ENCODE results near the gene RANBP1.

Gene RANBP1

DNA sequence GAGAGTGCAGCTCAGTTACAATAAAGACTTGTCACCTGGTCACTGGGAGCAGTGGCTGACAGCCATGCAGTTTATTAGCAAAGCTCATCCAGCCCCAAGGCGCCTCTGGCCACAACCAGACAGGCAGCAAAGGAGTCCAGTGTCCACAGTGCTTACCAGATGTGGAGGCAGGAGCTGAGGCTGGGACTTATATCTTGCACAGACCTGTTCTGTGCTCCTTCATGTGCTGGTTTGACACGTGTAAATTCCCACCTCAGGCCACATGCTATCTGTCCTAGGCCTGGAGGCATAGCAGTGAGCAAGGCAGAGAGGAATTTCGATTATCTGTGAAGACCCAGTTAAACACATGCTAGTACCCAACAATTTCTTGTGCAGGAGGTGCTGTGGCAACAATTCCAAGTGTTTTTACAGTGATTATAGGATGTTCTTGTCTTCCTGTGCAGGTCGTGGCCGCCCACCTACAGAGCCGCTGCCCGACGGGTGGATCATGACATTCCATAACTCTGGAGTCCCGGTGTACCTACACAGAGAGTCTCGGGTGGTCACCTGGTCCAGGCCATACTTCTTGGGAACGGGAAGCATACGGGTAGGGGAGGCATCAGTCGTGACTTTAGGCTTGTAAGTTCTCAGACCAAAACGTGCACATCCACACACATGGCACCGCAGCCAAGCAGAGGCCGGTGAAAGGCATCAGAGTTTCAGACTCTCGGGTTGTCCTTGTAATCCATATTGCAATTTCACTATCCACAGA is 26.5 kb upstream of the RANBP1 start:
- DNase-seq: no peak

GRCh38 chr22:20089977-20090729 is 25.8 kb upstream of the RANBP1 start:
- no peak for DNase-seq

- no peak for DNase-seq
These were observed 25.1 kb upstream of the RANBP1 start for GRCh38 chr22:20090730-20091240.

GRCh38 chr22:20091690-20092476 is 24.0 kb upstream of the RANBP1 start:
- no peak for DNase-seq

DNA sequence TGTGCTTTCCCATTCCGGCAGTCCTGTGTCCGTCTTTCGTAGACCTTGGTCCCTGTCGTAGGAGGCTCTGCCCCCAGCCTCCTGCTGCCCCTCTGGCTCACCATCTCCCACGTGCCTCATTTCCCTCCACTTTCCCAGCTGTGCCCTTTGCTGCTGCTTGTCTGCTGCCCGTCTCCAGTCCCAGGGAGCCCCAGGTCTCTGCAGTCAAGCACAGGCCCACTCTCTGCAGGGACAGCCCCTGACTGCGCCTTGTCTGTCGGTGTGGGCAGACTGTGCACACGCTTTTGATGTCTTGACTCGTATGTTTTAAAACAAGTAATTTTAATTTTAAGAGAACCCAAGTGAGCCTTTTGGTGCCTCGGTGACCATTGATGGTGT is 23.4 kb upstream of the RANBP1 start:
- no peak for DNase-seq

DNA sequence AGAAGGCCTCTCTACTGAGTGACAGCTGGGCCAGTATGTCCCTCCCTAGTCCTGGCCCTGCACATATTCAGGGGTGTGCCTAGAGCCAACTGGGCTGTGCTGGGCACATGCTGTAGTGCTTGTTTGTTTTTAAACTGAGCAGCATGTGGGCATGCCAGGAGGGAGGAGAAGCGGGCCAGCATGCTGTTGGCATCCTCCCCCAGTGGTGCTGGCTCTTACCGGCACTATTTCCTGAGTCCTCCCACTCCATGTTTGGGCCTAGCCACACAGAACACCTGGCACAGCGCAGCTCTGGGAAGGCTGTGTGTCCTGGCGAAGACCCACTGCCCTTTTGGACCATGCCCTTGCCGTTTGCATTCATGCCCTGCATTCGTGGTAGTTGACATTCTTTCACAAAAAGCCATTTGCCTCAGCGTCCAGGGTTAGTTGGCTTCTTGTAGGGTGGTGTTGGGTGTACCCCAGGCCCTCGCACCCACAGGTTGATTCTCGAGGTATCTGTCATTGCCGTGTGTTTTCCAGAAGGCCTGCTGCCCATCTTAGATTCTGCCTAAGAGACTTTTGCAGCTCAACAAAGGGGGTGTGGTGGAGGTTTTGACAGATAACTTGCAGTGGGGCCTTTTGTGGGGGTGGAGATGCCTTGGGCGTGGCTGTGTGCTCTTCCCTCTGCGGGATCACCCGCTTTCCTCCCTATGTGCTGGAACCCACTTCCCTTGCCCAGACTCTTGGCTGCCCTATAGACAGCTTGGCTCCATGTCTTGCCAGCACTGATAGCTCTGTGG is 22.3 kb upstream of the RANBP1 start:
- no peak for DNase-seq

GRCh38 chr22:20094197-20094807 is 21.6 kb upstream of the RANBP1 start:
- DNase-seq: no peak

GRCh38 chr22:20095521-20095920 is 20.4 kb upstream of the RANBP1 start:
- DNase-seq: no peak

GRCh38 chr22:20096574-20097420 is 19.1 kb upstream of the RANBP1 start:
- no peak for DNase-seq

DNA sequence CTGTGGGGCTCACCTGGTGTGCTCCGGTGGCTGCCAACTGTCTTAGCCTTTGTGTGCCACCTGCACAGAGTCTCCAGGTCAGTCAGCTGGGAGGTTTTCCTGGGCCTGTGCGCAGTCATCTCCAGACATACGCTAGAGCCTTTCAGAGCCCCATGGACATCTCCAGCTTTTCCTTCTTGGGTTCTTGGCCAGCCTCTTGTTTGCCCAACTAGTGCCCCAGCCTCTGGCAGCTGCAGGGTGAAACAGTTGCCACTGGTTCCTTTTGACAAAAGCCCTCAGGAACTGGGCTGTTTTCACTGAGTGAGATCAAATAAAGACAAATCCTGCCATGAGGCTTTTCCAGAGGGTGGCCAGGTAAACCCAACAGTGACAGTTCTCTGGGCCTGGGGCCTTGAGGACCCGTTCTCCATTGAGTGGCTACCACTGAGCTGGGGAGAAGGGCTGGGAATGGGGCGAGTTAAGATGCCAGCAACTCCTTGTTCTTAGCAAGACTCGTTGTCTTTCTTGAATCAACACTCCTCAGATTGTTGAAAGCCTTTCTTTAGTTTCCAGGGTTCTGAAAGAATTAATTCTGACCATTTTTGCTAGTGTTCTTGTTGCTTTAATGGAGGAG is 16.7 kb upstream of the RANBP1 start:
- no peak for DNase-seq

DNA sequence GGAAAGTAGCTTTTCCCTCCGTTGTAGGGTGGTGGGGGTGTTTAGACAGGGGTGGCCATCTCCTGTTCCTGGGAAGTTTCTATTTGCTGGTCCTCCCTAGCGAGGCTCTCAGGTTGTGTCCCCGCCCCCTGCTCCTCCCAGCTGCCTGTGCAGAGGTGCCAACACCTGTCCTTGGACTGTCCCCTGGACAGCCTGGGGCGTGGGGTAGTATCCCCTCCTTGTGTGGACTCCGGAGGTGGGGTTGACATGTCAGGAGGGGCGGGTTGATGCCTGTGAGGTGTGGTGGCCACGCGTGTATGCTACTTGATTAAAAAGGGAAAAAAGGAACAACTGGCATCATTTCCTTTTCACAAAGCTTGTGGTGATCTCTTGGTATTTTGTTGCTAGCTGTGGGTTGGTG is 14.3 kb upstream of the RANBP1 start:
- DNase-seq: no peak

GRCh38 chr22:20102203-20102780 is 13.6 kb upstream of the RANBP1 start:
- DNase-seq: no peak

- DNase-seq: no peak
These were observed 10.3 kb upstream of the RANBP1 start for GRCh38 chr22:20105456-20106204.

DNA sequence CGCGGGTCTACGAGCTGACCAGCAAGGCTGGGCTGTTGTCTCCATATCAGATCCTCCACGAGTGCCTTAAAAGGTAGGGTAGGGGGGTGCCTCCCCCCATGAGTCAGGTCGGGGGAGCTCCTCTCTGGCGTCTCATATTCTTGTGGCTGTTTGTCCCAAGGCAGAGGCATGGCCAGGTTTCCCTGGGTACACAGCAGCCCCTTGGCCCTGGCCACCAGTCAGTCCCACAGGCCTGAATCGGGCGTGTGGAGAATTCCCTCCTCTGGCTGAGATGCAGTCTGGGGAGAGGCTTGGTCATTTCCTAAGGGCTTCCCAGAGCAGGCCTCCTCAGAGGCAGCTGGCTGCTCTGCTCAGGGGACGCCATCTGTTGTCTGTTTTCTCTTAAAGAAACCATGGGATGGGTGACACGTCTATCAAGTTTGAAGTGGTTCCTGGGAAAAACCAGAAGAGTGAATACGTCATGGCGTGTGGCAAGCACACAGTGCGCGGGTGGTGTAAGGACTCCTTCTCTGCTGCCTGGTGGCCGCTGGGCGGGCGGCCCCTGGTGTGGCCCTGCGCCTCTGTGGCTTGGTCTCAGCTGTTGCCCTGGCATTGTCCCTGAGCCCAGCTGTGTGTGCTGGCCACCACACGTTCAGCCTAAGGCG is 9.6 kb upstream of the RANBP1 start:
- DNase-seq: no peak

DNA sequence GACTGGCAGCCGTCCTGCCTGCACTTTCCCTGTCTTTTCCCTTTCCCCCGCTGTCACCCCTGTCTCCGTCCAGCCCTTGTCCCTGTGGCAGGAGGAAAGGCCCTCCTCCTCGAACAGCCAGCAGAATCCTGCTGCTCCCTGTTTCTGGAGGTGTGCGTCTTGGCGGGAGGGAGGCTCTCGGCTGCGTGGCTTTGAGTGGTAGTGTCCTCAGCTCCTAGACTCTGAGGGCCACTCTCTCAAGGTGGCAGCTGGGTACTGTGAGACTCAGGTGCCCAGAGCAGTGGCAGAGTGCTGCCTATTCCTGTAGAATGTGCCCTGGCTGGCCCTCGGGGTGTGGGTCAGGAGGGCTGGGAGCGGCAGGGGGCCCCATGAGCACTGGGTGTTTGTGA is 9.1 kb upstream of the RANBP1 start:
- no peak for DNase-seq

DNA sequence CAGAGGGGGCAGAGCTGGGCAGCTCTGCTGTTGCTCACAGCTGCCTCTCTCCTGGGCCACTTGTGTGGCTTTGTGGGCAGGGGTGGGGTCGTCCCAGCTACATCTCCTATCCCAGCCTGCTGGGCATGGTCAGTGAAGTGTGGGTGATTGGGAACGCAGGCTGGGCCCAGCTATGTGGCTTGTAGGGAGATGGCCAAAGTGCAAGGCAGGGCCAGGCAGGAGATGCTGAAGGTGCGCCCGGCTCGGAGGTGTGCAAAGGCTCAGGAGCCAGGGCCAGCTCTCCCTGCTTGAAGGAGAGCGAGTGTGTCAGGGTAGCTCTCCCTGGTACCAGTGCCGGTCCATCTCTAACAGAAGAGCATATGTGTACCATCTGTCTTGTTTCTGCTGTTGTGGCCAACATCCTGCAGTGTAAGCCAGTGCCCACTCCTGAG is 8.4 kb upstream of the RANBP1 start:
- DNase-seq: no peak

DNA sequence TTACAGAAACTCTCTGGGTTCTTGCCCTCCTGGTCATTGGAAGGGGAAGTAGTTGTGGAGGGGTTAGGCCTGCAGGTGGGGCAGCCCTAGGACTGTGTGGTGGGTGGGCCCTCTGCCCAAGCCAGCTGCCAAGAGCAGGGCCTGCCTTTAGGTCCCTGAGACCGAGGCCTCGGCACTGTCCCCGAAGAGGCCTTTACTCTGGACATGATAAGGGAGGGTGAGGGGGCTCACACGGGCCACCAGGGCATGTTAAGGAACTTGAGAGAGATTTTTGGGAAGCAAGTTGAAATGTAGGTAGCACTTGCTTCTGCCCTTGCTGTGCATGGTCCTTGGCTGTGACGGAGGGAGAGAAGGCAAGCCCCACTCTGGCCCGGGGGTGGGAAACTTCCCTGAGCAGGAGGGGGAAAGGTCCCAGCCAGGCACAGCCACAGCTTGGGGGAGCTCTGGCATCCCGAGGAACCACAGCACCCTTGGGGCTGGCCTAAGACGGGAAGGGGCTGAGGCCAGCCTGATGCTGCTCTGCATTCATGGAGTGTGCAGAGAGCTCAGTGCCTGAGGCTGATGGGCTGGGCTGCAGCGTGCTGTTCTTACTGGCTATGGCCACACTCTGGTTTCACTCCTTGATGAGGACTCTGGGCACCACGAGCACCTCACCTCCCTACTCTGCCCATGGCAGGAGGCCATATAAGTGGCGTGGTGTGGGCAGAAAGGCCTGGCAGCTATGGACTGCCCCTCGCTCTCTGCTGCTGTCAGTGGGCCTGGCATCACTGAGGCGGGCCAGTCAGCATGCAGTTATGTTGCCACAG is 7.8 kb upstream of the RANBP1 start:
- no peak for DNase-seq

DNA sequence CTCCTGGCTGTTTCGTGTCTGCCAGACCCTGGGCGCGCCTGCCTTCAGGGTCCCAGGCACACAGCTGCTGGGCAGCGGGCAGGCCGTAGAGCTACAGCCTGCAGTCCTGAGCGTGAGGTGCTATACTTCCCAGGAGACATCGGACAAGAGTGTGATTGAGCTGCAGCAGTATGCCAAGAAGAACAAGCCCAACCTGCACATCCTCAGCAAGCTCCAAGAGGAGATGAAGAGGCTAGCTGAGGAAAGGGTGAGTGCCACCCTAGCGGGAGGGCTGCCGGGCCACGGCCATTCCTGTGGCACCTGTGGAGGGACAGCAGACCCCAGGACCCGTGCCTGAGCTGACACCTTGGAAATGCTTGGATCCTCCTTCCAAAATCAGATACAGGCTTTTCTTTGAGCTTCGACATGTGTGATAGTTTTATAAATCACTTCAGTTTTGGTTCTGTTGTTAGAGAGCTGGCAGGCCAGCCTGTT is 7.1 kb upstream of the RANBP1 start:
- DNase-seq: no peak
